ENCODE measurements around the gene SH3GLB2.

SH3GLB2 gene

DNA sequence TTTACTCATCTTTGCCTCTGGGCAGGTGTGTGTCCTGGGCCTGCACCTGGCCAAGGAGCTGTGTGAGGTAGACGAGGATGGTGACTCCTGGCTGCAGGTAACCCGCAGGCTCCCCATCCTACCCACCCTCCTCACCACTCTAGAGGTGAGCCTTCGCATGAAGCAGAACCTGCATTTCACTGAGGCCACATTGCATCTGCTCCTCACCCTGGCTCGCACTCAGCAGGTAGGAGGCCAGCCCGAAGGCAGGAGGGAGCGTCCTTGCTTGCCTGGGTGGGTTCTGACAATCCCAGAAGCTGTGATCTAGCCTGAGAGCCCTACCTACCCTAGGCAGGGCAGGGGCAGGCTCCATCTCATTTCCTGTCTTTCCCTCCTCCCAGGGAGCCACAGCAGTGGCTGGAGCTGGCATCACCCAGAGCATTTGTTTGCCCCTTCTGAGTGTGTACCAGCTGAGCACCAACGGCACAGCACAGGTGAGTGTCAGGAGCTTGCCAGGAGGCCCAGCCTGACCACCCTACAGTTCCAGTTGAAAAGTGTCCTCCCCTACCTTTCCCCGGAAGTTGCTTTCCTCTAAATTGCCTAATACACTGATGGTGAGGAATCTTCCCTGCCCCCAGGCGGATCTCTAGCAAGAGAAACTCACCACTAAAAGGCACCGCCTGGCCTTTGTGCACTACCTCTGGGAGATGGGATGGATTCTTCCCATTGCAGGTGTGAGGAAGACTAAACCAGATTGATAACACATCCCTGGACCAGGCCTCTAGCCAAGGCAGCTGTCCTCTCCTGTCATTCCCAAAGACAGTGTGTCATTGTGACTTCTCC is 26.4 kb downstream of the SH3GLB2 start:
- no peaks in the 10 kb centered on the region for H3K27me3 ChIP-seq (replicated peaks; ENCODE audit: insufficient read depth, low read length)
- H3K4me3 ChIP-seq (ENCODE audit: low read length): no peak overlapping the region
- no peak overlapping the region for H3K4me2 ChIP-seq (ENCODE audit: low read depth, low read length)
- H3K79me2 ChIP-seq (ENCODE audit: low read length): no peaks in the 10 kb centered on the region
- H3K9me3 ChIP-seq (replicated peaks; ENCODE audit: insufficient read depth, low read length): no peaks in the 10 kb centered on the region
- no peak overlapping the region for H3K9ac ChIP-seq (ENCODE audit: low read length)
- no peaks in the 10 kb centered on the region for H4K20me1 ChIP-seq (ENCODE audit: insufficient read depth, low read length)
- H3K27ac ChIP-seq (ENCODE audit: low read length): no peak overlapping the region
- no peak for DNase-seq
- peaks cover 20% of the 10 kb centered on the region for H3K36me3 ChIP-seq (replicated peaks; ENCODE audit: insufficient read depth, low read length)
- no peak for TF ChIP-seq EZH2 (optimal IDR thresholded peaks at IDR 0.05; ENCODE audit: low read depth, low read length)
- no peak for TF ChIP-seq EZH2phosphoT487 (IDR thresholded peaks at IDR 0.05; ENCODE audit: low read length)
- no peaks in the 10 kb centered on the region for H3K4me1 ChIP-seq (ENCODE audit: low read length)
- 0 out of 2 replicates have a peak, but pooled peaks cover 17% of the 10 kb centered on the region for H3F3A ChIP-seq (ENCODE audit: insufficient read depth, low read length)
- no peaks in the 10 kb centered on the region for H3K9me2 ChIP-seq (replicated peaks; ENCODE audit: insufficient read depth, low read length)
- no peak overlapping the region for H2AFZ ChIP-seq (ENCODE audit: low read length)

DNA sequence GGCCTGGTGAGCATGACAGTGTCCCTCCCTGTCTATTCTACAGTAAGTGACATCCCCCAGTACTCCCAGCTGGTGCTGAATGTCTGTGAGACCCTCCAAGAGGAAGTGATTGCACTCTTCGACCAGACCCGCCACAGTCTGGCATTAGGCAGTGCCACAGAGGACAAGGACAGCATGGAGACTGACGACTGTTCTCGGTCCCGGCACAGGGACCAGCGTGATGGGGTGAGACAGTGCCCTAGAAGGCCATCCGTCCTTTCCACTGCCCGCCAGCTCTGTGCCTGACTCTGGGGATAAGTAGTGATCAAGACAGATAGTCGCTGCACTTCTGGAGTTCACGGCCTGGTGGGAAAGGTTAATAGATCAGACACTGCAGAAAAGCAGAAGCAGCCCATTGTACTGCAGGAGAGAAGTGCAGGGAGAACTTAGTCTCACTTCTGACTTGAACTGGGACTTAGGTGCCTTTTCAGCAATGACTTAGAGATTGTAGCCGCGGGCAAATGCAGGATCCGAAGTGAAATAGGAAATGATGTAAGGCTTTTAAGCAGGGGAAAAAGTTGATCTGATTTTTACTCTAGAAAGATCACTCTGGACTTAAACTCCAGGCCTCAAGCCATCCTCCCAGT is 28.4 kb downstream of the SH3GLB2 start:
- no peak overlapping the region for H3K4me3 ChIP-seq (ENCODE audit: low read length)
- H3K27ac ChIP-seq (ENCODE audit: low read length): no peak overlapping the region
- H3F3A ChIP-seq (ENCODE audit: insufficient read depth, low read length): 0 out of 2 replicates have a peak, but pooled peaks cover 4% of the 10 kb centered on the region
- peaks cover 17% of the 10 kb centered on the region for H3K36me3 ChIP-seq (replicated peaks; ENCODE audit: insufficient read depth, low read length)
- no peak overlapping the region for H3K4me2 ChIP-seq (ENCODE audit: low read depth, low read length)
- TF ChIP-seq, protein P1, sequence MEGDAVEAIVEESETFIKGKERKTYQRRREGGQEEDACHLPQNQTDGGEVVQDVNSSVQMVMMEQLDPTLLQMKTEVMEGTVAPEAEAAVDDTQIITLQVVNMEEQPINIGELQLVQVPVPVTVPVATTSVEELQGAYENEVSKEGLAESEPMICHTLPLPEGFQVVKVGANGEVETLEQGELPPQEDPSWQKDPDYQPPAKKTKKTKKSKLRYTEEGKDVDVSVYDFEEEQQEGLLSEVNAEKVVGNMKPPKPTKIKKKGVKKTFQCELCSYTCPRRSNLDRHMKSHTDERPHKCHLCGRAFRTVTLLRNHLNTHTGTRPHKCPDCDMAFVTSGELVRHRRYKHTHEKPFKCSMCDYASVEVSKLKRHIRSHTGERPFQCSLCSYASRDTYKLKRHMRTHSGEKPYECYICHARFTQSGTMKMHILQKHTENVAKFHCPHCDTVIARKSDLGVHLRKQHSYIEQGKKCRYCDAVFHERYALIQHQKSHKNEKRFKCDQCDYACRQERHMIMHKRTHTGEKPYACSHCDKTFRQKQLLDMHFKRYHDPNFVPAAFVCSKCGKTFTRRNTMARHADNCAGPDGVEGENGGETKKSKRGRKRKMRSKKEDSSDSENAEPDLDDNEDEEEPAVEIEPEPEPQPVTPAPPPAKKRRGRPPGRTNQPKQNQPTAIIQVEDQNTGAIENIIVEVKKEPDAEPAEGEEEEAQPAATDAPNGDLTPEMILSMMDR (IDR thresholded peaks at IDR 0.05; ENCODE audit: low read length): no peak
- TF ChIP-seq EZH2 (optimal IDR thresholded peaks at IDR 0.05; ENCODE audit: low read depth, low read length) (no peak), EZH2phosphoT487 (IDR thresholded peaks at IDR 0.05; ENCODE audit: low read length) (no peak)
- no peak overlapping the region for H3K9ac ChIP-seq (ENCODE audit: low read length)
- no peaks in the 10 kb centered on the region for H4K20me1 ChIP-seq (ENCODE audit: insufficient read depth, low read length)
- DNase-seq: no peak
- no peaks in the 10 kb centered on the region for H3K9me3 ChIP-seq (replicated peaks; ENCODE audit: insufficient read depth, low read length)
- H3K4me1 ChIP-seq (ENCODE audit: low read length): no peaks in the 10 kb centered on the region
- no peaks in the 10 kb centered on the region for H3K79me2 ChIP-seq (ENCODE audit: low read length)
- H3K9me2 ChIP-seq (replicated peaks; ENCODE audit: insufficient read depth, low read length): no peaks in the 10 kb centered on the region
- H2AFZ ChIP-seq (ENCODE audit: low read length): no peak overlapping the region
- H3K27me3 ChIP-seq (replicated peaks; ENCODE audit: insufficient read depth, low read length): no peaks in the 10 kb centered on the region

DNA sequence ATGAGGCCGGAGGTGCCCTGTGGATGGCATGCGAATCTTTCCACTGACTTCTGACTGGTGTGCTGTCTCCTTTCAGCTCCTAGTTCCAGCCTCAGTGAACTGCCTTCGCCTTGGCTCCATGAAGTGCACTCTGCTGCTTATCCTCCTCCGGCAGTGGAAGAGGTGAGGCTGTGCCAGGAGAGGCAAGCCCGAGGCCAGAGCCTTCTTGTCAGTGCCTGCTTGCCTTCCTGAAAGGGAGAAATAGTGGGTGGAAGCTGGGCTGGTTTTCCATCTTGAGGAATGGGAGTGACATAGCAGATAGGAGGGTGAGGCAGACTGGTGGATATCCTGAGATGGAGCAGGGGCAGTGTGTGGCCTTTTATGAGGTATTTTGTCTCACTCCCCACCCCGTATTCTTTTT is 29.7 kb downstream of the SH3GLB2 start:
- TF ChIP-seq EZH2phosphoT487 (IDR thresholded peaks at IDR 0.05; ENCODE audit: low read length): no peak
- no peak for TF ChIP-seq EZH2 (optimal IDR thresholded peaks at IDR 0.05; ENCODE audit: low read depth, low read length)
- TF ChIP-seq, protein P1 (IDR thresholded peaks at IDR 0.05; ENCODE audit: low read length): no peak
- no peaks in the 10 kb centered on the region for H4K20me1 ChIP-seq (ENCODE audit: insufficient read depth, low read length)
- peaks cover 18% of the 10 kb centered on the region for H3K36me3 ChIP-seq (replicated peaks; ENCODE audit: insufficient read depth, low read length)

More for the DNA sequence above, 29.7 kb downstream of the SH3GLB2 start:
- H3K4me2 ChIP-seq (ENCODE audit: low read depth, low read length): no peak overlapping the region
- no peak for DNase-seq
- H3K4me1 ChIP-seq (ENCODE audit: low read length): no peaks in the 10 kb centered on the region
- no peak overlapping the region for H3K27ac ChIP-seq (ENCODE audit: low read length)
- no peaks in the 10 kb centered on the region for H3K27me3 ChIP-seq (replicated peaks; ENCODE audit: insufficient read depth, low read length)
- H3F3A ChIP-seq (ENCODE audit: insufficient read depth, low read length): 0 out of 2 replicates have a peak, but pooled peaks cover 4% of the 10 kb centered on the region
- no peak overlapping the region for H3K9ac ChIP-seq (ENCODE audit: low read length)
- no peaks in the 10 kb centered on the region for H3K9me2 ChIP-seq (replicated peaks; ENCODE audit: insufficient read depth, low read length)
- no peaks in the 10 kb centered on the region for H3K9me3 ChIP-seq (replicated peaks; ENCODE audit: insufficient read depth, low read length)
- no peaks in the 10 kb centered on the region for H3K79me2 ChIP-seq (ENCODE audit: low read length)
- no peak overlapping the region for H2AFZ ChIP-seq (ENCODE audit: low read length)
- H3K4me3 ChIP-seq (ENCODE audit: low read length): no peak overlapping the region

Measured in MM.1S (cell line).